Stimulated activated CD8-positive, alpha-beta memory T cell treated with anti-CD3 and anti-CD28 coated beads, Interleukin-7, amount 100 ng/mL, for 48 hours (primary cell): Measurements from ENCODE around the gene DLG2.

ENCODE experiments used
- DNase-seq, 2 donors: peaks; one replicate each; pipeline ENCODE4 v3.0.0-alpha.2; 2020; ENCODE audit warnings: low read depth in 1 of 2; ENCODE audit errors: extremely low read depth in 1 of 2

DLG2 gene

GRCh38 chr11:83720675-83721074, 1906.5 kb downstream of the DLG2 start:
- DNase-seq = no peak

- DNase-seq = no peak
Measured at GRCh38 chr11:83717537-83717936, 1909.6 kb downstream of the DLG2 start.

- DNase-seq = no peak
Measured at GRCh38 chr11:83715927-83716535, 1911.1 kb downstream of the DLG2 start.

GRCh38 chr11:83713708-83714107, 1913.4 kb downstream of the DLG2 start:
- no peak for DNase-seq

- no peak for DNase-seq
Measured at GRCh38 chr11:83711106-83711527, 1916.0 kb downstream of the DLG2 start.

GRCh38 chr11:83709434-83709833, 1917.7 kb downstream of the DLG2 start:
- no peak for DNase-seq

GRCh38 chr11:83706566-83706965, 1920.6 kb downstream of the DLG2 start:
- no peak for DNase-seq

GRCh38 chr11:83702796-83703195, 1924.3 kb downstream of the DLG2 start:
- no peak for DNase-seq

- DNase-seq = no peak
Measured at GRCh38 chr11:83697518-83697917, 1929.6 kb downstream of the DLG2 start.

GRCh38 chr11:83695046-83695445, 1932.1 kb downstream of the DLG2 start:
- no peak for DNase-seq

- DNase-seq = no peak
Measured at GRCh38 chr11:83694191-83694910, 1932.8 kb downstream of the DLG2 start.

GRCh38 chr11:83693306-83693992, 1933.7 kb downstream of the DLG2 start:
- no peak for DNase-seq

- no peak for DNase-seq
Measured at GRCh38 chr11:83692675-83693074, 1934.5 kb downstream of the DLG2 start.

- no peak for DNase-seq
Measured at GRCh38 chr11:83691451-83691950, 1935.6 kb downstream of the DLG2 start.

- DNase-seq = no peak
Measured at GRCh38 chr11:83689144-83689780, 1937.9 kb downstream of the DLG2 start.

- DNase-seq = no peak
Measured at GRCh38 chr11:83687787-83688186, 1939.4 kb downstream of the DLG2 start.

GRCh38 chr11:83685730-83686129, 1941.4 kb downstream of the DLG2 start:
- no peak for DNase-seq

GRCh38 chr11:83684071-83684470, 1943.1 kb downstream of the DLG2 start:
- DNase-seq = no peak

- DNase-seq = no peak
Measured at GRCh38 chr11:83682611-83682973, 1944.6 kb downstream of the DLG2 start.

- no peak for DNase-seq
Measured at GRCh38 chr11:83681906-83682610, 1945.1 kb downstream of the DLG2 start.
